ENCODE measurements around the gene C14orf180.

Gene C14orf180

DNA sequence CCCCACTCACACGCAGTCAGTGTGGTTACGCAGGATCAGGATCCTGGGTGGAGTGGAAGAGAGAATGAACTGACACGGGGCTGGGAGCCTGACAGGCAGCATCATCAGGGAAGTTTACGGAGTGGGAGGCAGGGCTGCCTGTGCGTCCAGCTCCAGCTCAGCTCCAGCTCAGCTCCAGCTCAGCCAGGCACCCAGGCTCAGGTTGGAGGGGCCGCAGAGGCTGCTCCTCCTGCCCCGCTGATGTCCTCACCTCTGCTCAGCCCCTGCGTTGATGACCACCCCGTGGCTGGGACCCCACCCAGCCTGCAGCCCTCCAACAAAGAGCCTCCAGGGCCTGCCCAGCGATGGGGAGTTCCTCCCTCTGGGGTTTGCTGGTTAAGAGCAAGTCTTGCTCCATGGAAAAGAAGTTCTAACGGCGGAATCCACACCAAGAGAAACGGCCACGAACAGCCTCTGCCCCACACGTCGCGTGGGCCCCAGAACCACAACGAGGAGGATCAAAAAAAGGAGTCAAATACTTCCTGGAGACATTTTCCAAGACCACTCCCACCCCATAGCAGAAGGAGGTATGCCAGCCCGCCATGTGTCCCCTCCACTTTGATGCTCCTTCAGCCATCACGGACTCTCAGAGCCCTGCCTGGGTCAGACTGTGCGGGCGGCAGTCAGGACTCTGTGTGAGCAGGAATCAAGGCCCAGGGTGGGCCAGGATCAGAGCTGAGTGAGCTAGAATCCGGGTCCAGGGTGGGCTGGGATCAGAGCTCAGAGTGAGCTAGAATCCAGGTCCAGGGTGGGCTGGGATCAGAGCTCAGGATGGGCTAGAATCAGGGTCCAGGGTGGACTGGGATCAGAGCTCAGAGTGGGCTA lies 17.7 kb upstream of the C14orf180 start:
- DNase-seq = no peak

DNA sequence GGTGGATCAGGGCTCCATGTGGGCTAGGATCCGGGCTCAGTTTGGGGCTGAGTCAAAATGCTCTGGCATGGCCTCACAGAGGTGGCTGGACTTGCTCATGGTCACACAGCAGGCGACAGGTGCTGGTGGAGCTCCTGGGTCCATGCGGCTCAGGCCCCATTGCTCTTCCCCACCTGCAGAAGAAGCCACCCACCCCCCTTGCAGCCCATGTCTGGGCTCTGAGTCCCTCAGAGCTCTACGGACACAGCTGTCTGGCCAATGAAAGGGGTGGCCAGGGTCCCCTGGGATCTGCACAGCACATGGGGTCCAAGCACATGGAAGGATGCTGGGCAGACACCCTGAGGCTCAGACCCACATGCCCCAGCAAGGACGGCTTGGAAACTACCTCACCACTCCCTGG lies 17.0 kb upstream of the C14orf180 start:
- no peak for DNase-seq

DNA sequence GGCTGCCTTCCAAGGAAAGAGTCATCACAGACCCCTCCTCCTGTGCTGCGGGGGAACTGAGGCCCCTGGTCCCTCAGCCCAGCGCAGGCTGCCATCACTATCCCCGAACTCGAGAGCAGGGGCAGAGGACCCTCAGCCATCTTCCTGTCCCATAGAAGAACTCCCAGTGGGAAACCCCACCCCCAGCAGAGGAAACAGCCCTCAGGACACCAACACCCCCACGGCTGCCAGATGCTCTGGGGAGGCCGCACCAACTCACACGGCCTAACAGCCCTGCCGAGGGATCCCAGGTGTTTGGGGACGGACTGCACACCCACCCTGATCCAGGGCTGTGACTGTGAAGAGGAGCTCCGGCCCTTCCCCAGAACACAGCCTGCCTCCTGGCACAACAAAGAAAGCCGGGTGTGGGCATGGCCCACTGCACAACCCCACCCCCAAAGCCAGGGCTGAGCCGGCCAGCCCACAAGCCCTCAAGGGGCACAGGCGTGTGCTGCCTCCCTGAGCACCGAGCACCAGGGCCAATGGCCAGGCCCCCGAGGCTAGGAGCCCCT lies 16.3 kb upstream of the C14orf180 start:
- DNase-seq = no peak

GRCh38 chr14:104563742-104564615 lies 15.6 kb upstream of the C14orf180 start:
- DNase-seq = peak; percentile 12

GRCh38 chr14:104564744-104565679 lies 14.6 kb upstream of the C14orf180 start:
- DNase-seq = no peak

DNA sequence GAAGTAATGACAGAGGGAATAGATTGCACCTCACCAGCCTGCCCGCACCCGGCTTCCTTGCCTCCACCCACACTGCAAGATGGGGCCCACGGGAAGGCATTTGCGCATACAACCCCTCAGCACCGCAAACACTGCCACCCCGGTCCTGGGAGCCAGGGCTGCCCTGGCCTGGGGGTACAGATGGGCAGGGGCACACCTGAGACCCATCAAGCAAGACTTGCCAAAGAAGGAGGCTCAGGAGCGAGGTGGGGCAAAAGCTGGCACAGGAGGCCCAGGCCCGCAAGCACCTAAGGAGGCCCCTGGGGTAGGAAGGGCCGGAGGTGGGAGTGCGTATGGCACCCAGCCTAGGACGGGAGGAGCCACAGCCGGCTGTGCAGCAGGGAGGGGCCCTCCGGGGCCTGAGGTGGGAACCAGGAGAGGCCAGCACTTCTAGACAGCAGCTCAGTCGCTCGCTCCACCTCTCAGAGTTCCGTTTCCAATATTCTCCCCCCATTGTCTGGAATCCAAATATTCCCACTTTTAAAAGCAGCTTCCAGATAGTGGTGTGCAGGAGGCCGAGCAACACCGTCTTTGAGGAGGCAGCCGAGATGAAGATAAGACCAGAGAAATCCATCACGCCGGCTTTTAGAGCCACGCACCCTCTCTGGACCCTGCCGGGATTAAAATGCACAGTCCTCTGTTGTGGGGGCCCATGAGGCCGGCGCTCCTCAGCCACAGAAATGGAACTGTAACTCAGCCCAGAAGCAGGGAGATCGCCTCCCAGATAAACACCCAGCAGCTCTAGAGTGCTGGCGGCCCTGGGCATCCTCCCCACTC lies 12.2 kb upstream of the C14orf180 start:
- DNase-seq = no peak

GRCh38 chr14:104567957-104568225 lies 11.7 kb upstream of the C14orf180 start:
- DNase-seq = no peak

- no peak for DNase-seq
Measured at GRCh38 chr14:104568620-104569019, 10.9 kb upstream of the C14orf180 start.

DNA sequence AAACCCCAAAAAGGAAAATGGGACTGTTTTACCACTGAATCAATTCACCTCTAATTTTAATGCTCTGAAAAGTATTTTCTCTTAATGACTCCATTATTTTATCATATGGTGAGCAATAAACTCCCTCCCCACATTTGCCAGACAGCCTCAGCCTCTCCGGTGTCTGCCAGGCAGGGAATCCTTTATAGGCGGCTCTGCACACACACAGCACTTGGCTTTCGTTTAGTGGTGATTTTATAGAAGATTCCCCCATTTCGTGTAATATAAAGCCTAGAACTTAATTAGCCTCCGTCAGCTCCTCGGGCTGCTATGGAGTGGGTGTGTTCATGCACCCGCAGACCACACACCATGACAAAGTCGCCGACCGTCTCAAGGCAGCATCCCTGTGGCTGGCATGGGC lies 10.1 kb upstream of the C14orf180 start:
- DNase-seq = no peak

DNA sequence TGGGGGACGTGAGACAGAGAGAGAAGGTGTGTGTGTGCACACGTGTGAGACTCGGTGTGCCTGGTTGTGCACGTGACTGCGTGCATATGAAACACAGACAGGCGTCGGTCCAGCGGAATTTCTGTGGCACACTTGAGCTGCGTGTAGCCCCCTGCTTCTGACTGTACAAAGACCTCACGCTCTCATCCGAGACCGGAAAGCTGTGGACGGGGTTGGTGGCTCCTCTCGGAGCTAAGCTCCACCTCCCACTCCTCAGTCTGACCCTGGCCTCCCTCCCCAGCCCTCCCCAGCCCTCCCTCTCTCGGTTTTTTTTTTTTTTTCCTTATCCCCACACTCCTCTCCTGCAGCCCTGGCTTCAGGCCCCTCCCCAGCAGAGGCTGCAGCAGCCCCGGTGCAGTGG lies 8.3 kb upstream of the C14orf180 start:
- no peak for DNase-seq

DNA sequence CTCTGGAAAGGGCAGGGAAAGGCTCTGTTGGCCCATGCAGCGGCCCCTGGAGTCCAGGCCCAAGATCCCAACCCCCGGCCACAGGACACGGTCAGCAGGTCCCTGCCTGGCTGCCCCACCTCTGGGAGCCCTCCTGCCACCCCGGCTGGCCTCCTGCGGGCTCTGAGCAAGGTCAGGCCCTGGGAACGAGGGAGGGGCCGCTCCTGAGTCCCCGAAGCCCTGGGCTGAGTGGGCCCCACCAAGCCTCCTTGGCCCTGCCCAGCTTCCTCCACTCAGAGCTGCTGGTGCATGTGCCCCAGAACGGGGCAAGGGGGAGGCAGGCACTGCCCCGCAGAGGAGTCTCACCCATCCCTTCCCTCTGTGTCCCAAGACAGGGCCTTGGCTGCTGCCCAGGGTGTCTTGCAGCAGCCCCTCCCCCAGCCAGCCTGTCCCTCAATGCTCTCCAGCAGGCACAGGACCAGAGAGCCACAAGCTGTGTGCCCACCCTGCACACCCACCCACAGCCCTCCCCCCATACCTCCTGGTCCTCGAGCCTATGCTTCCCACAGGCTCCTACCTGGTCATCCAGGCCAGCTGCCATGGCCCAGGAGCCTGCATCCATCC lies 7.4 kb upstream of the C14orf180 start:
- DNase-seq = no peak

DNA sequence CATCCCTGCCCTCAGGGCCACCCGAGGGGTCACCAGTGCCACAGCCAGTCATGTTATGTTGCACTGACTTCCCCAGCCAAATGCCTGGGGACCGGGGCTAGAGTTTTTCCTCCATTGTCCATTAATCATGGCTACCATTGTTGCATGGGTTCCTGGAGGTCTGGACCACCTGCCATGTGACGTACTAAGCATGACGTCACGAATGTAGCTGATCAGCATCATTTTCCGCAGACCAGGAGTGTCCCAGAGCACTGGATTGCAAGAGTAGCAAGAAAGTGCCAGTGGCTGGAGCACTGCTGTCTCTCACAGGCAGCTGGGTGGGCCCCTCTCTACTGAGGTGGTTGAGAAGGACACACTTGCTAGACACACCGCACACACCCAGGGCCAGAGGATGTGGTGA lies 6.9 kb upstream of the C14orf180 start:
- DNase-seq = no peak

GRCh38 chr14:104573930-104574329 lies 5.6 kb upstream of the C14orf180 start:
- no peak for DNase-seq

DNA sequence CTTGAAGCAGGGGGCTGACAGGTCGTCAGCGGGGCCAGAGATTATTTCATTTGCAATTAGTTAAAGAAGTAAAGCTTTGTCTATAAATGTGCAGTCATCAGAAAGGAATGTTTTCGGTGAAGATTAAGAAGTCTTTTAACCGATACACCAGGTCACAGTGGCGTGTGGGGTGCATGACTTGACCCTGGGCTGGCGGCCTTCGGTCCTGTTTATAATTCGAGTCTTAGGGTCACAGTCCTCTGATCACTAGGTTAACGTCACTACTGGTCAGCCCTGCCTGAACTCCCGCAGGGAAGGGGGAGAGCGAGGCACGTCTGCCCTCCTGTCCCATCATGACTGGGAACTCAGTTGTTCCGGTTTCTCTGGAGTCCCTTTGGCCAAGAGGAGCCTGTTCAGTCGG lies 5.0 kb upstream of the C14orf180 start:
- no peak for DNase-seq

- DNase-seq = no peak
Measured at GRCh38 chr14:104574978-104575583, 4.5 kb upstream of the C14orf180 start.

GRCh38 chr14:104576232-104576969 lies 3.2 kb upstream of the C14orf180 start:
- DNase-seq = no peak

- DNase-seq = no peak
Measured at GRCh38 chr14:104576970-104577332, 2.6 kb upstream of the C14orf180 start.

GRCh38 chr14:104577426-104577825 lies 2.1 kb upstream of the C14orf180 start:
- DNase-seq = no peak

GRCh38 chr14:104577847-104578301 lies 1.7 kb upstream of the C14orf180 start:
- no peak for DNase-seq

DNA sequence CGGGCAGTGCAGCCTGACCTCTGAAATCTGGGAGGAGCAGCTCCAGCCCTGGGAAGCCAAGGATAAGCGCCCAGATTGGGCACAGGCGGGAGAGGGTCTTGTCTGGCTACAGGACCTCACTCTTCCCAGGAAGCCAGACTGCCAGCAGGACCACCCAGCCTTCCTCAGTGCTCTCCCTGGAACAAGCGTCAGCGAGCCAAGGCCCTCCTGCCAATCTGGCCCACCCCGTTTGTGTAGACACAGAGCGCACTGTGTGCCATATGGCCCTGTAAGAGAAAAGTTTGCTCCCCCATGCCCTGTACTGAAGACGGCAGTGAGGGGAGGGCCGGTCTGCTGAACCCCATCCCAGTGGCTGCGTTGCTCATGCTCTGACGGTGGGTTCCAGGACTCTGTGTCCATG lies 1.2 kb upstream of the C14orf180 start:
- DNase-seq = no peak
